GM19438 (cell line): ENCODE results near the gene CEBPE.
"Not testable (repeated sequence)": the region's sequence is repeated elsewhere in the genome, so short reads cannot be mapped to it uniquely, and the experiment has no call there.

Source experiments
- ATAC-seq: cut with Tn5 transposase; IDR thresholded peaks from one replicate; pipeline ENCODE4 v1.9.1; 2021; ENCODE audit warnings: low read depth; ENCODE audit not compliant: unreplicated experiment

CEBPE gene

DNA sequence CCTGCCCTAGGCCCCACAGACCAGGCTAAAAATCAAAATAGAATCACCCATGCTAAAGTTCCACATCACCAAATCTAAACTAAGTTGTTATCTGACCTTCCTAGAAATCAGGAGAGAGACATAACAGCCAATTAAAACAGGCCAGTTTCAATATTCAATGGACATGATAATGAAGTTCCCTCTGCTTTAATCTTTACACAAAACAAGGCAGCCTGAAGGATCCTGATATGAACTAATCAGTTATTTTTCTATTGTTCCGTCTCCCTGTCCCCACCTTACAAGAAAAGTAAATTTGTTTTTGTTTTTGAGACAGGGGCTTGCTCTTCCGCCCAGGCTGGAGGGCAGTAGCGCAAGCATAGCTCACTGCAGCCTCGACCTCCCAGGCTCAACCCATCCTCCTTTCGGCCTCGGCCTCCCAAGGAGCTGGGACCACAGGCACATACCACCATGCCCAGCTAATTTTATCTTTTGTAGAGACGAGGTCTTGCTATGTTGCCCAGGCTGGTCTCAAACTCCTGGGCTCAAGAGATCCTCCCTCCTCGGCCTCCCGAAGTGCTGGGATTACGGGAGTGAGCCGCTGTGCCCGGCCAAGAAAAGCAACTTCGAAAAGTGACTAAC is 5.4 kb upstream of the CEBPE start:
- ATAC-seq = no peak

GRCh38 chr14:23123419-23123818 is 4.4 kb upstream of the CEBPE start:
- no peak for ATAC-seq

GRCh38 chr14:23122086-23122485 is 3.0 kb upstream of the CEBPE start:
- ATAC-seq = no peak

DNA sequence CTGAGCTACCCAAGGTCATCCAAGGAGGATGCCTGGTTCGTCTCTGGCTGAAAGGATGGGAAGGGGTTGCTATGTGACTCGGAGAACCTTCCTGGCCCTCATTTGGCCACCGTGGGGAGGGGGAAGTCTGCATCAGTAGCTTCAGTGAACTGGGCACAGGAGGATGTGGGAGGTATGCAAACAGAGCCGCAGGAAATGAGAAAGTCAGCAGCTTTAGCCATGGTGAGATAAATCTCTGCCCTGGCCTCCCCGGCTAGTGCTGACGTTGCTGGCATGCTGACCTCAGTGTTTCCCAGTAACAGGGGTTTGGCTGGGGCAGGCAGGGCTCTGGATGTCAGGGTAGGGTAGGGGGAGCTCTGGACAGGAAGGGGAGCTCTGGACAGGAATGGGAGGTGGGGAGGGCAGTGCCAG is 2.3 kb upstream of the CEBPE start:
- ATAC-seq = no peak

- ATAC-seq = peak; percentile 73
These were observed 1.6 kb upstream of the CEBPE start for GRCh38 chr14:23120541-23121251.

DNA sequence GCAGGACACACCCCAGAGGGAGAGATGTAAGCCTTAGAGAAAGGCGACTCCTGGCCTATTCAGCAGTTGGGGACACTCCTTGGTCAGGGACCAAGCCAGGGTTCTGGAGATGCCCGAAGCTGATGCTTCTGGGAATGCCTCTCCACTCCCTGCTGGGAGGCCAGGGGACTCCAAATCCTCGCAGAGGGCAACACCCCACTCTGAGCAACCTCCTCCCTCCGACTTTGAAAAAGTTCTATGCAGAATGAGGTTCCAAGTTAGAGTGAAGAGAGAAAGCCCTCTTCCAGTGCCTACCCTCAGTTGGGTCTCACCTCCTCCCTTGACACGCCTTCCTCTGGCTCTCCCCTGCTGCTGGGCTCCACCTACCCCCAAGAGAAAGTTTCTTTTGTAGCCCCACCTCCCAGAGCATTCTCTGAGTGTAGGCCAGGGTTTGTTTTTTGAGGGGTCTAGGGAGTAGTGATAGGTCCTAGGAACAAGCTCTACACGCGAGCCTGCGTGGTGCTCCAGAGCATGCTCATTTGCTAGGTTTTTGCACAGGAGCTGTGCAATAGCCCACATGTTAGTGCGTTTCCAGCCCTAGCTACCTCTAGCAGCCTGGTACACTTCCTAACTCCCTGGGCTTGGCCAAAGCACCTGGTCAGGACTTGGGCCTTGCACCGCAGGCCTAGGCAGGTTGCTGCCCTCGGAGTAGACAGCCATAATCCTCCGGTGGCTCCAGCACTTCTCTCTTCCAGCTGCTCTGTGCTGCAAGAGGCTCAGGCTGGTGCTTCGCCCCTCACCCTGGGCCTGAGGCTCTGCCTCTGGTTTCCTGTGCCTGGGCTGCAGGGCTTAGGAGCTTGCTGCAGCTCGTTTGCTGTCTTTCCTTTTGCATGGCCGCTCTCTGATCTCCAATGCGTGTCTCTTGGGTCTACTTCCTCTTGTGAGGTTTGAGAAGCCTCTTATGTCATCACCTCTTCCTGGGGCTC is 590 bp upstream of the CEBPE start:
- ATAC-seq = no peak

DNA sequence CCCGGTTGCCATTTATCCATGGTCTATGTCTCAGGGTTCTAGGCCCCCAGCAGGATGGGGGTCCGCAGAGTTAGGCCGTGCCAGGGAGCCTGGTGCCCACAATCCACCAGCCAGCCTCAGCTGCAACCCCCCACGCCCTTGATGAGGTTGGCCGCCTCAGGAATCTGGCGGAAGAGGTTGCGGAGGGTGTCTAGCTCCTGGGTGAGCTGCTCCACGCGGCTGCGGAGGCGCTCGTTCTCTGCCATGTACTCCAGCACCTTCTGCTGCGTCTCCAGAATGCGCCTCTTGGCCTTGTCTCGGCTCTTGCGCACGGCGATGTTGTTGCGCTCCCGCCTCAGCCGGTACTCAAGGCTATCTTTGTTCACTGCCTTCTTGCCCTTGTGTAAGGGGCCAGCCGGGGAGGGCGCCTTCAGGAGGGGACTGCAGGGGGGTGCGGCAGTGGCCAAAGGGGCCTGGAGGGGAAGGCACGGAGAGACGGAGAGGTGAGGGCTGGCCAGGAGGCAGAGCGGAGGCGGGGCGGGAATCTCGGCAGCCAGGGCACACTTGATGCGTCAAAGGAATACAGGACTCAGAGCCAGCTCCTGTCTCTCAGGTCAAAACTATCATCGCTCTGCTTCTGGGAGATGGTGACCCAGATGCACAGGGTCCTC is 1.6 kb downstream of the CEBPE start:
- ATAC-seq = no peak

GRCh38 chr14:23115918-23116317 is 3.1 kb downstream of the CEBPE start:
- ATAC-seq = no peak

DNA sequence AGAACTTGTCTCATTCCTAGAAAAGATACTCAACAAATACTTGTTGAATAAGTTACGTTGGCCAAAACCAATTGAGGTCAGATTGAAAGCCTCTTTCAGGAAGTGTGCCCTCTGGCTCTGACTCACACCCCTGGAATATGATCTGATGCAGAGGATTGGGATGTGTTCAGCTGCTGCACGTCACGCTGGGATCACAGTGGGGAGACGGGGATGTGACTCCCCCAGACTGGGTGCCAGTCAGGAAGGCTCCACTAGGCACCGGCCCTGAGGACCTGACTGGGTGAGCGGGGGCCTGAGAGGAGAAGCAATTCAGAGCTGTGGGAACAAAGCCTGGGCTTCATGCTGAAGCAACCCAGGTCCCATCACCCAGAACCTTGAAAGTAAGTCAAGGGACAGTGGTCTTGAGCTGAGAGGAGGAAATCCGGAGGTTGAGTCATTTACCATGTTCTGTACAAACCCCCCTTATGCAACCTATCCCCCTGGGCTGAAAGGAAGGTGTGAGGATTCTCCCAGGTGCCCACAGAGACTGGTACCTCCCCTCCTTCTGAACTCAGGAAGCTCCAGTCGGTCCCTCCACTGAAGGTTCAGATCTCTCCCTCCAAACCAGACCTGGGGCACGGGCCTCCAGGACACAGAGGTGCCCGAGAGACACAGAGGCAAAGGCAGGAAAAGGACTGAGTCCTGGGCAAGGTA is 3.9 kb downstream of the CEBPE start:
- no peak for ATAC-seq

GRCh38 chr14:23114669-23115038 is 4.4 kb downstream of the CEBPE start:
- no peak for ATAC-seq

DNA sequence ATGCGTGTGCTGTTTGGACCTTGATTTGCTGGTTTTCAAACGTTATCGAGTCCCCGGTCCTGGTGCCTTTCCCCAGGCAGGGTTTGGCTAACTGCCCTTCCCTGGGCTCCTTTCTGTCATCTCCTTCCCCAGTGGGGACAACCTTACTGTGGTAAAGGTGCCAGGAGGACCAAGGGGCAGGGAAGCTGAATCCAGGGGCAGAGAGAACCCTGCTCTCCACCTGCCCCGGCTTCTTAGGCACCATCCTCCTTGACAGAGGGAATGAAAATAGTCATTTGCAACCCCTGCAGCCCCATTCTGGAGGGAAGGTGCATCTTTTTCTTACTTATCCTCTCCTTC is 5.0 kb downstream of the CEBPE start:
- no peak for ATAC-seq

DNA sequence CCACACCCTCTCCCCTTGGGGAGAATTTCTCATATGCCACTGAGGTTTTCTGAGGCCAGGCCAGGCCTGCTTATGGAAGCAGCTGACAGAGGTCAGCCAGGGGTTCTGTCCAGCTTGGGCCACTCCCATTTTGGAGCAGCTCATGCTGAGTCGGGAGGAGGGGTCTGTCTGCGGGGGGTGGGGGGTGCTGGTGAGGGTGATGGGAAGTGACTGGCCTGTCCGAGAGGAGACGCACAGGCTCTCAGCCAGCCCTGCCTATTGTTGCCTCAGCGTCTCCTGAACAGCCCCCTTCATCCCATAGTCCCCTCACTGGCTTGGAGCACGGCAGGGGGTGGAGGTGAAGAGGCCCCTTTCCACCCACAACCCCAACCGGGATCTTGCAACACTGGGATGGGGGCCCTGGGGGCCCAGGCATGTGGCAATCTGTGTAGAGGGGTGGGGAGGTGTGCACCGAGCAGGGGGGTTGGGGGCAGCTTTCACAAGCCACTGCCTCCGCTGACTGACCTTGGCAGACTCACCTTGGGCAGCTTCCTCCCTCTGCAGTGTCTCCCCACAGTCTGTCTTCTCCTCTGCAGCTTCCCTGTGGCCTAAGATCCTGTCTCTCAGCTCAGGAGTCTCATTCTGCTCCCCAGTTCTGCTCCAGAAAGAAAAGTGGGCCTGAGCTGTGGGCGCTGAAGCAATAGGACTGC is 5.5 kb downstream of the CEBPE start:
- no peak for ATAC-seq

DNA sequence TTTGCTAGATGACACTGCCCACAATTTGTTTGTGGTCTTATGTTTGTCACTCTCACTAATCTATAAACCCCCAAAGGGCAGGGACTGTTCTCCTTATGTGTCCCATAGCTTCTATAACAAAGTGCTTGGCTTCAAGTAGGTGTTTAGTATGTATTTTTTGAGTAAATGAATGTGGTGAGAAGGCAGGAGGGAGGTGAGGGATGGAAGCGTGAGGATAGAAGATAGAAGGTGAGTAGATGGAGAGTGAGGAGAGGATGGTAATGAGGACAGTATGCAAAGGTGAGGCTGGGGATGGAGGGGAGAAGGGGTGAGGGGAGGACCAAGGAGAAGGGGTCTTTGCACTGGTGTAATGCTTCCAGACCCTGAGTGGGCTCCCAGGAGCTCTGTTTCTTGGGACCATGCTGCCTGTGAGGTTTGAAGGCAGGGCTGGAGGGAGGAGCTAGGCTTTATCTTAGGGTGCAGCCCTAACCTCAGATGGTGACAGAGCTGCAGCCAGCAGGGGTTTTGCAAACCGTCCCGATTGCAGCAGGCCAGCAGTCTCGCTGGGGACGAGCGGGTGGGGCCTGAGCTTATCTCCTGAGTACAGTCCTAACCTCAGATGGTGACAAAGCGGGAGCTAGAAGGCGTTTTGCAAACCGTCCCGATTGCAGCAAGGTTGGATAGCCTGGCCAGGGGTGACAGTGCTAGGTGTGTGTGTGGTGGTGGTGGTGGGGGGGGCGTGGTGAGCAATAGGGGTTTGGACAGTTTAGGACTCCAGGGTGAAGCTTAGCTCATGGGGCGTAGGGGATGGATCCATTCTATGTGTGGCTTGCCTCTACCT is 6.5 kb downstream of the CEBPE start:
- no peak for ATAC-seq

DNA sequence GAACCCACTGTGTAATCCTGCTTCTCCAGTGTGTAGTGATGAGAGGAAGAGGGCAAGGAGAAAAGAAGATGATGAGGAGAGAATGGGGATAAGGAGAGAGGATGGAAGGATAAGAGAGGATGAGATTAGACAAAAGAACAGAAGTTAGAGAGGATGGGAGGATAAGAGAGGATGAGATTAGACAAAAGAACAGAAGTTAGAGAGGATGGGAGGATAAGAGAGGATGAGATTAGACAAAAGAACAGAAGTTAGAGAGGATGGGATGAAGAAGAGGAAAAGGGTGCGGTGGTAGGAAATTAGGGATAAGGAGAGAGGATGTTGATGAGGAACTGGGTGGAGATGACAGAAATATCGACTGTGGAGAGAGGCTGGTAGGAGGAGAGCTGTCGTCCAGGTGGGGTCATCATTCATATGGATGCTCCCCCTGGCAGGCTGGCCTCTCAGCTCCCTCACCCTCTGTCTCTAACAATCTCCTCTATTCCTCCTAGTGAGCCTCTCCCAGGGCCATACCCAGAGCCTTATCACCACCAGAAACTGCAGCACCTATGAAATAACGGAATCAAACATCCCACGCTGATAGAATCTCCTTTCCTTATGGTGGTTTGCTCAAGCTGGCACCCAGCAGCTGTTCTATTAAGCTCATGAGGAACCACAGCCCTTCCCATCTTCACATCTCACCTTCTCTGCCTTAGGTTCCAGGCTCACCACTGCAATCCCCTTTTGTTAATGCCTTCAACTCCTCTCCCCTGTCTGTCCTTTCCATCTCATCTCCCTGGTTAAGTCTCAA is 8.3 kb downstream of the CEBPE start:
- no peak for ATAC-seq

DNA sequence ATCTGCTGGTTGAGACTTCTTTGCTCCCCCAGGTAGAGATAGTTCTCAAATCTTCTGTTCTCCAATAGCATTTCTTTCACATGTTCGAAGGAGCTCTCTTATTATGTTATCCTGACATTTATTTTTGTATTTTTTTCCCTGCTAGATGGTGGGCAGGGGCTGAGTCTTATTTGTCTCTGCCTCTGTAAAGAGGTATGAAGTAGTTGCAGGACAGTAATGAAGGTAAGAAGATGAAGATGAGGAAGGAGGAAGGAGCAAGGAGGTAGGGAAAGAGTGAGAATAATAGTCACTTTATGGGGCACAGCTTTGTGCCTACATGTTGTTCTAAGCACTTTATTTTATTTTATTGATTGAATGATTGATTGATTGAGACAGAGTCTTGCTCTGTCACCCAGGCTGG is 9.3 kb downstream of the CEBPE start:
- ATAC-seq = no peak

GRCh38 chr14:23108169-23108568 is 10.9 kb downstream of the CEBPE start:
- not testable (repeated sequence) for ATAC-seq

GRCh38 chr14:23107620-23108019 is 11.4 kb downstream of the CEBPE start:
- not testable (repeated sequence) for ATAC-seq

- ATAC-seq = no peak
These were observed 12.4 kb downstream of the CEBPE start for GRCh38 chr14:23106747-23107045.
